Ishikawa (cell line): ENCODE measurements around the gene SCN9A.

ENCODE experiments used
- CEBPB ChIP-seq: IDR thresholded peaks from 2 replicates; pipeline ENCODE4 v1.6.1; 2012
- RAD21 ChIP-seq: IDR thresholded peaks from 2 replicates; pipeline ENCODE4 v1.6.1; 2012; ENCODE audit warnings: low read depth
- REST ChIP-seq: IDR thresholded peaks from 2 replicates; pipeline ENCODE4 v1.6.1; 2012; ENCODE audit warnings: low read depth, mild to moderate bottlenecking
- USF1 ChIP-seq: IDR thresholded peaks from 2 replicates; pipeline ENCODE4 v1.6.1; 2012
- ZBTB7A ChIP-seq: IDR thresholded peaks from 2 replicates; pipeline ENCODE4 v1.6.1; 2012; ENCODE audit warnings: low read depth

- TF ChIP-seq USF1 = no peak
- TF ChIP-seq RAD21 = no peak
- TF ChIP-seq ZBTB7A = no peak
- no peak for TF ChIP-seq CEBPB
- TF ChIP-seq REST = no peak
These were observed 18.5 kb upstream of the SCN9A start for GRCh38 chr2:166394245-166394644.
